Body of pancreas (tissue), 4 donors: ENCODE measurements around the gene EXD3. TPM values are rescaled to one million over a fixed set of nuclear protein-coding genes. Genes with fewer than 3 reads are reported as not detected.
"Not testable (repeated sequence)": the region's sequence is repeated elsewhere in the genome, so short reads cannot be mapped to it uniquely, and the experiment has no call there.

ENCODE experiments used
- ATAC-seq: fragments of 150-250 bp; one replicate; pipeline ENCODE4 v1.9.1; 2016
- DNase-seq, 4 donors: peaks; one replicate each; pipeline ENCODE4 v3.0.0-alpha.2; 2019
- H3K27ac ChIP-seq, 4 donors: fragments of 200-600 bp; sonication (generic); 1 replicate in 3 of 4; 2 replicates in 1 of 4; pipeline versions ENCODE4 v1.5.1 to v1.6.1; 2016 to 2019; ENCODE audit warnings: mild to moderate bottlenecking in 1 of 4, mixed read lengths in 1 of 4, moderate library complexity in 1 of 4
- H3K27me3 ChIP-seq, 2 donors: fragments of 200-600 bp; sonication (generic); one replicate each; pipeline ENCODE4 v1.6.0; 2016; ENCODE audit warnings: mild to moderate bottlenecking in 1 of 2
- H3K36me3 ChIP-seq, 2 donors: fragments of 200-600 bp; sonication (generic); replicated peaks in 1 of 2; 2 replicates each; pipeline ENCODE4 v1.5.1; 2016; ENCODE audit warnings: low read depth in 2 of 2; ENCODE audit not compliant: insufficient read depth in 1 of 2
- H3K4me1 ChIP-seq: fragments of 200-600 bp; sonication (generic); one replicate; pipeline ENCODE4 v1.6.0; 2016
- H3K4me3 ChIP-seq, 2 donors: fragments of 200-600 bp; sonication (generic); 1 replicate in 1 of 2; 2 replicates in 1 of 2; pipeline ENCODE4 v1.5.1; 2016 to 2019
- H3K9me3 ChIP-seq, 3 donors: fragments of 200-600 bp; sonication (generic); 1 replicate in 2 of 3; 2 replicates in 1 of 3; pipeline ENCODE4 v1.5.1; 2016
- POLR2A ChIP-seq, 3 donors: fragments of 450-650 bp; IDR thresholded peaks; one replicate each; pipeline ENCODE4 v1.6.1; 2016; ENCODE audit warnings: antibody characterized with exemption in 3 of 3, mild to moderate bottlenecking in 2 of 3
- whole genome bisulfite sequencing, 2 donors: methylation state at CpG; one replicate each; pipeline ENCODE4 v1.1.5; 2017; 5-methylcytosine and 5-hydroxymethylcytosine counted together
- intact Hi-C: fragments of 100-400 bp; cut with DNase I; formaldehyde crosslinking; loops from one replicate; pipeline ENCODE4 v1.15.1; 2023
- total RNA-seq, 2 donors: library from RNA; depleted of rRNA; stranded (reverse); fragments of >200 nt; gene quantifications; one replicate each; pipeline ENCODE4 v1.1.0, GENCODE V29; 2016
- TF ChIP-seq, protein P1 (sequence below), 7 experiments: fragments of 450-650 bp in 4 of 7; fragments of 200-600 bp in 3 of 7; sonication (generic) in 3 of 7; IDR thresholded peaks; one replicate each; pipeline ENCODE4 v1.5.1; 2016 to 2019; ENCODE audit warnings: antibody characterized with exemption in 7 of 7

EXD3 gene
- total RNA-seq, 2 donors from 2014 or later = 23.3 to 34.9 TPM

DNA sequence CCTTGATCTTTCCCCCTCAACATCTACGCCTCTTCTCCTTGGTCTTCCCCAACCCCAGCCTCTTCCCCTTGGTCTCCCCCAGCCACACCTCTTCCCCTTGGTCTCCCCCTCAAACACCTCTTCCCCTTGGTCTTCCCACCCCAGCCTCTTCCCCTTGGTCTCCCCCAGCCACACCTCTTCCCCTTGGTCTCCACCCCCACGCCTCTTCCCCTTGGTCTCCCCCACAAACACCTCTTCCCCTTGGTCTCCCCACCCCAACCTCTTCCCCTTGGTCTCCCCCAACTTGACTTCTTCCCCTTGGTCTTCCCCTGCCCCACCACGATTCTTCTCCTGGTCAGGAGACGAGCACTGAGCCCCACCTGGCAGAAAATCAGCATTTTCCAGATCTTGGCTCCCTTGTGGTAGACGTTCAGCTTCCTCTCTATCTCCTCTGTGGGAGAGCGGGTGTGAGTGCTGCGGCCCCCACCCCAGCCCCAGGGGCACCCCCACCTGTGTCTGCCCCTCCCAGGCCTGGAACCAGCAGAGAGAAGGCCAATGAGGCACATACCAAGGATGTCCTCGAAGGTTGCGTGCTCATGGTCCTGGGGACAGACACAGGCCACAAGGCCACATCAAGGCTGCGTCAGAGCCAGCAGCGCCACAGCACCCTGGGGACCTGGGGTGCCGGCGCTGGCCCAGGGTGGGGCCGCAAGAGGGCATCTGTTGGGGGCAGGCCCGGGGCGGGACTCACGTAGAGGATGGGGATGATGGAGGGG lies 29.2 kb upstream of the EXD3 start:
- H3K9me3 ChIP-seq = no peaks in the 10 kb centered on the region
- peaks cover 20% of the 10 kb centered on the region for H3K4me1 ChIP-seq
- WGBS, 2 donors = 77 to 91% methylated on average over 11 to 14 of the region's 17 CpGs
- no peaks in the 10 kb centered on the region for H3K27me3 ChIP-seq
- no peak overlapping the region for H3K27ac ChIP-seq
- DNase-seq (peak in 2 of 4 donors; percentile 5 to 10), ATAC-seq (no peak)
- peaks cover 0 to 5% of the 10 kb centered on the region in 2 donors for H3K36me3 ChIP-seq
- TF ChIP-seq POLR2A (IDR thresholded peaks at IDR 0.05) = no peak
- TF ChIP-seq, protein P1, sequence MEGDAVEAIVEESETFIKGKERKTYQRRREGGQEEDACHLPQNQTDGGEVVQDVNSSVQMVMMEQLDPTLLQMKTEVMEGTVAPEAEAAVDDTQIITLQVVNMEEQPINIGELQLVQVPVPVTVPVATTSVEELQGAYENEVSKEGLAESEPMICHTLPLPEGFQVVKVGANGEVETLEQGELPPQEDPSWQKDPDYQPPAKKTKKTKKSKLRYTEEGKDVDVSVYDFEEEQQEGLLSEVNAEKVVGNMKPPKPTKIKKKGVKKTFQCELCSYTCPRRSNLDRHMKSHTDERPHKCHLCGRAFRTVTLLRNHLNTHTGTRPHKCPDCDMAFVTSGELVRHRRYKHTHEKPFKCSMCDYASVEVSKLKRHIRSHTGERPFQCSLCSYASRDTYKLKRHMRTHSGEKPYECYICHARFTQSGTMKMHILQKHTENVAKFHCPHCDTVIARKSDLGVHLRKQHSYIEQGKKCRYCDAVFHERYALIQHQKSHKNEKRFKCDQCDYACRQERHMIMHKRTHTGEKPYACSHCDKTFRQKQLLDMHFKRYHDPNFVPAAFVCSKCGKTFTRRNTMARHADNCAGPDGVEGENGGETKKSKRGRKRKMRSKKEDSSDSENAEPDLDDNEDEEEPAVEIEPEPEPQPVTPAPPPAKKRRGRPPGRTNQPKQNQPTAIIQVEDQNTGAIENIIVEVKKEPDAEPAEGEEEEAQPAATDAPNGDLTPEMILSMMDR (IDR thresholded peaks at IDR 0.05) = no peak
- no peak overlapping the region for H3K4me3 ChIP-seq
- intact Hi-C loops = no loop called here

DNA sequence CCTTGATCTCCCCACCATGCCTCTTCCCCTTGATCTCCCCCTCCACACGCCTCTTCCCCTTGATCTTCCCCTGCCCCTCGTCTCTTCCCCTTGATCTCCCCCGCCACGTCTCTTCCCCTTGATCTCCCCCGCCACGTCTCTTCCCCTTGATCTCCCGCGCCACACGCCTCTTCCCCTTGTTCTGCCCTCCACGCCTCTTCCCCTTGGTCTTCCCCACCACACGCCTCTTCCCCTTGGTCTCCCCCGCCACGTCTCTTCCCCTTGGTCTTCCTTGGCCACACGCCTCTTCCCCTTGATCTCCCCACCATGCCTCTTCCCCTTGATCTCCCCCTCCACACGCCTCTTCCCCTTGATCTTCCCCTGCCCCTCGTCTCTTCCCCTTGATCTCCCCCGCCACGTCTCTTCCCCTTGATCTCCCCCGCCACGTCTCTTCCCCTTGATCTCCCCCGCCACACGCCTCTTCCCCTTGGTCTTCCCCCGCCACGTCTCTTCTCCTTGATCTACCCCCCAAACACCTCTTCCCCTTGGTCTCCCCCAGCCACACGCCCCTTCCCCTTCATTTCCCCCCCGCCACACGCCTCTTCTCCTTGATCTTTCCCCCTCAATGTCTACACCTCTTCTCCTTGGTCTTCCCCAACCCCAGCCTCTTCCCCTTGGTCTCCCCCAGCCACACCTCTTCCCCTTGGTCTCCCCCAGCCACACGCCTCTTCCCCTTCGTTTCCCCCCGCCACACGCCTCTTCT lies 28.5 kb upstream of the EXD3 start:
- 50 to 93% methylated on average over 2 to 6 of the region's 31 CpGs for WGBS, 2 donors
- H3K9me3 ChIP-seq, H3K36me3 ChIP-seq, H3K27me3 ChIP-seq, H3K27ac ChIP-seq, intact Hi-C loops, H3K4me3 ChIP-seq, ATAC-seq: not testable (repeated sequence)
- DNase-seq = peak in 1 of 4 donors; percentile 1
- H3K4me1 ChIP-seq = peaks cover 12% of the 10 kb centered on the region

DNA sequence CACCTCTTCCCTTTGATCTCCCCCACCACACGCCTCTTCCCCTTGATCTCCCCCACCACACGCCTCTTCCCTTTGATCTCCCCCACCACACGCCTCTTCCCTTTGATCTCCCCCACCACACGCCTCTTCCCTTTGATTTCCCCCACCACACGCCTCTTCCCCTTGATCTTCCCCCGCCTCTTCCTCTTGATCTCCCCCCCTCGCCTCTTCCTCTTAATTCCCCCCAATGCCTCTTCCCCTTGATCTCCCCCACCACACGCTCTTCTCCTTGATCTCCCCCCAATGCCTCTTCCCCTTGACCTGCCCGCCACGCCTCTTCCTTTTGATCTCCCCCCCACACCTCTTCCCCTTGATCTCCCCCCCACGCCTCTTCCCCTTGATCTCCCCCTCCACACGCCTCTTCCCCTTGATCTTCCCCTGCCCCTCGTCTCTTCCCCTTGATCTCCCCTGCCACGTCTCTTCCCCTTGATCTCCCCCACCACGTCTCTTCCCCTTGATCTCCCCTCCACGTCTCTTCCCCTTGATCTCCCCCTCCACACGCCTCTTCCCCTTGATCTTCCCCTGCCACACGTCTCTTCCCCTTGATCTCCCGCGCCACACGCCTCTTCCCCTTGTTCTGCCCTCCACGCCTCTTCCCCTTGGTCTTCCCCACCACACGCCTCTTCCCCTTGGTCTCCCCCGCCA lies 27.7 kb upstream of the EXD3 start:
- H3K36me3 ChIP-seq, ATAC-seq, H3K9me3 ChIP-seq, H3K27me3 ChIP-seq, DNase-seq, H3K27ac ChIP-seq, H3K4me3 ChIP-seq, intact Hi-C loops: not testable (repeated sequence)
- 86 to 94% methylated on average over 12 to 24 of the region's 24 CpGs for WGBS, 2 donors
- peaks cover 16% of the 10 kb centered on the region for H3K4me1 ChIP-seq

DNA sequence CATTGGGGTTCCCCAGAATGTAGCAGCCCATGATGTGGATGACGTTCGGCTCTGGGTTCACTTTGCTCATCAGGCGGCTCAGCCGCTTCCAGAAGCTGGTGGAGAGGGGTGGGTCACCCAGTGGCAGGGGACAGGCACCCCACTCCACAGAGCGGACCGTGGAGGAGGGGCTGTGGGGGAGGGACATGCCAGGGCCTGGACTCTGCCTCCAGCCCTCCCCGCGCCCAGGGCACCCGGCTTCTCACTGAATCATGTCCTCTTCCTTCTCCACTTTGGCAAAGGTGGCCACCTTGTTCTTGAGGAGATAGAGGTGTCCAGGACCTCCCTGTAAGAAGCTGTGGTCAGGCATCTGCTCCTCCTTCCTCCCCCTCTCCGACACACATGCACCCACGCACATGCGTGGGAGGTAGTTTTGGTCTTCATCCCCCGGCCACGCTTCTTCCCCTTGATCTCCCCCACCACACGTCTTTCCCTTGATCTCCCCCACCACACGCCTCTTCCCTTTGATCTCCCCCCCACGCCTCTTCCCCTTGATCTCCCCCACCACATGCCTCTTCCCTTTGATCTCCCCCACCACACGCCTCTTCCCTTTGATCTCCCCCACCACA lies 27.1 kb upstream of the EXD3 start:
- Histone ChIP-seq H3K27me3 (no peaks in the 10 kb centered on the region), H3K4me1 (peaks cover 20% of the 10 kb centered on the region), H3K27ac (no peak overlapping the region), H3K4me3 (no peak overlapping the region), H3K36me3 (peaks cover 0 to 5% of the 10 kb centered on the region in 2 donors), H3K9me3 (no peaks in the 10 kb centered on the region)
- 76 to 90% methylated on average over 13 to 18 of the region's 18 CpGs for WGBS, 2 donors
- peak in 1 of 4 donors; percentile 9 for DNase-seq
- no peak for ATAC-seq
- intact Hi-C loops = loop anchor here (10.0 kb wide), 1 partner anchor 165 kb away; no protein-coding TSS in a partner anchor
- no peak for TF ChIP-seq POLR2A (IDR thresholded peaks at IDR 0.05)
- TF ChIP-seq, protein P1 (IDR thresholded peaks at IDR 0.05) = no peak

DNA sequence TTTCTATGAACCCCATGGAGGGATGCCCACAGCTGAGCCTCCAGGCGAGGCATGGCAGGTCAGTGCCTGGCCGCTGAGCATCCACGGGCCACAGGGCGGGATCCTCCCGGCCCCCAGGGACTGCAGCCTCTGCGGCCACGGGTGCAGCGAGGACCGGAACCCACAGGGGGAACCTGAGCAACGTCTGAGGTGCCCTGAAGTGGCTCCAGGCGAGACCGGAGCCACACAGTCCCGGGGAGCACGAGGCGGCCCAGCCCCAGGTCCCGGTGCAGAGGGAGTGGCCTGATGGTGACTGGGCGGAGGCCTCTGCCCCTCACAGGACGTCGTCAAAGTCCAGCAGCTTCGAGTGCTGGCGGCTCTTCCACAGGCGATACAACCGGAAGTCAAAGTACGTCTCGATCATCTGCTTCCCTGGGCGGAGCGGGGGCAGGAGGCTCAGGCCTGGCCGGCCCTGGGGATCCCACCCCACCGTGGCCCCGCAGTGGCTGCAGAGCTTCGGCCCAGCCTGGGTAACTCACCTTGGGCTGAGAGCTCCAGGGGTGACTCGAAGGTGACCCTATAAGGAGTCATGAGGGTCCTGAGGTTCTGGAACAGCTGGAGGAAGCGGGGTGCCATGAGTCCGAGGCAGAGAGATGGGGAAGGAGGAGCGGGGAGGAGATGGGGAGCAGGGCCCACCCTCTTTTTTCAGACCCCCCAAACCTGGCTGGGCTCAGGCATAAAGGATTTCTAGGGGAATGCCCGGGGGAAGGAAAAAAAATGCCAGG lies 26.3 kb upstream of the EXD3 start:
- H3K27me3 ChIP-seq = no peaks in the 10 kb centered on the region
- no peak overlapping the region for H3K27ac ChIP-seq
- H3K4me3 ChIP-seq = no peak overlapping the region
- peaks cover 14% of the 10 kb centered on the region for H3K4me1 ChIP-seq
- H3K9me3 ChIP-seq = no peaks in the 10 kb centered on the region
- intact Hi-C loops = loop anchor here (10.0 kb wide), 1 partner anchor 164 kb away; no protein-coding TSS in a partner anchor
- peaks cover 0 to 5% of the 10 kb centered on the region in 2 donors for H3K36me3 ChIP-seq
- DNase-seq (peak in 1 of 4 donors; percentile 11), ATAC-seq (no peak)
- TF ChIP-seq, protein P1 (IDR thresholded peaks at IDR 0.05) = no peak
- no peak for TF ChIP-seq POLR2A (IDR thresholded peaks at IDR 0.05)
- 89 to 94% methylated on average over 9 to 33 of the region's 36 CpGs for WGBS, 2 donors
